NOMO-1 treated with DMSO at 0.1 percent for 48 hours (cell line): Measurements from ENCODE around the gene EYS.
A peak's percentile ranks its signal among the peaks of the same experiment; 100 is the strongest.
"Not testable (repeated sequence)": the region's sequence is repeated elsewhere in the genome, so short reads cannot be mapped to it uniquely, and the experiment has no call there.

ENCODE experiments used
- DNase-seq: peaks from one replicate; lab custom pipeline; 2025; ENCODE audit not compliant: unreplicated experiment; lab: John Stamatoyannopoulos, UW

The EYS gene

GRCh38 chr6:65113581-65113980 lies 593.4 kb downstream of the EYS start:
- no peak for DNase-seq

GRCh38 chr6:65112435-65112834 lies 594.6 kb downstream of the EYS start:
- no peak for DNase-seq

GRCh38 chr6:65110031-65110430 lies 597.0 kb downstream of the EYS start:
- DNase-seq, result no peak

GRCh38 chr6:65098349-65098748 lies 608.7 kb downstream of the EYS start:
- DNase-seq, result no peak

GRCh38 chr6:65091561-65091960 lies 615.5 kb downstream of the EYS start:
- DNase-seq, result no peak

- DNase-seq, result no peak
Measured at GRCh38 chr6:65088575-65088974, 618.5 kb downstream of the EYS start.

GRCh38 chr6:65081756-65082155 lies 625.3 kb downstream of the EYS start:
- DNase-seq, result no peak

GRCh38 chr6:65075705-65076230 lies 631.3 kb downstream of the EYS start:
- peak; percentile 54 for DNase-seq

- no peak for DNase-seq
Measured at GRCh38 chr6:65072500-65072899, 634.5 kb downstream of the EYS start.

- DNase-seq, result no peak
Measured at GRCh38 chr6:65071480-65071879, 635.5 kb downstream of the EYS start.

GRCh38 chr6:65064844-65065243 lies 642.2 kb downstream of the EYS start:
- no peak for DNase-seq

- no peak for DNase-seq
Measured at GRCh38 chr6:65059568-65059967, 647.5 kb downstream of the EYS start.

- no peak for DNase-seq
Measured at GRCh38 chr6:65055545-65055944, 651.5 kb downstream of the EYS start.

- DNase-seq, result no peak
Measured at GRCh38 chr6:65052626-65053025, 654.4 kb downstream of the EYS start.

- no peak for DNase-seq
Measured at GRCh38 chr6:65045801-65046200, 661.2 kb downstream of the EYS start.

- no peak for DNase-seq
Measured at GRCh38 chr6:65014006-65014405, 693.0 kb downstream of the EYS start.

- no peak for DNase-seq
Measured at GRCh38 chr6:65006788-65007187, 700.2 kb downstream of the EYS start.

- DNase-seq, result no peak
Measured at GRCh38 chr6:65004283-65004682, 702.7 kb downstream of the EYS start.

GRCh38 chr6:65002882-65003281 lies 704.1 kb downstream of the EYS start:
- not testable (repeated sequence) for DNase-seq

- DNase-seq, result no peak
Measured at GRCh38 chr6:65000815-65001214, 706.2 kb downstream of the EYS start.

GRCh38 chr6:64998204-64998603 lies 708.8 kb downstream of the EYS start:
- no peak for DNase-seq

GRCh38 chr6:64996301-64996700 lies 710.7 kb downstream of the EYS start:
- DNase-seq, result no peak

GRCh38 chr6:64990652-64991304 lies 716.2 kb downstream of the EYS start:
- DNase-seq, result no peak
